ENCODE data around the gene SMIM34. TPM values are rescaled to one million over a fixed set of nuclear protein-coding genes. Genes with fewer than 3 reads are reported as not detected.

SMIM34 gene
- total RNA-seq, 6 donors from 2014 or later, result 0.24 to 5.2 (median 0.61) TPM; not detected in 1

DNA sequence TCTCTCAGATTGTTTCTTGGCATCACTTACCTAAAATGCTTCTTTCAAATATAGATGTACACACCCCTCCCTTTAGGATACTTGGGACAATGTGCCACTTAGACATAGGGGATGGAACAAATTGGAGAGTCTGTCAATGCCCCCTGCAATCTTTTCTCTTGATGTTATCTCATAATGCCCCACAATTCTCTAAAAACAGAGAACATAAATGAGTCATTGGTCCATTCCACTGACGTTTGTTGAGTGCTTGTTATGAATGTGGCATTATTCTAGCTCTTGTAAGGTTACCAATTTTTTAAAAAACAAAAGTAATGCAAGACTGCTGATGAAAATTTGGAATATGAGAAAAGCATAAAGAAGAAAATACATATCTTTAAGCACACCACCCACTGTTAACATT is 54.0 kb downstream of the SMIM34 start:
- ATAC-seq (ENCODE audit: low FRiP score in 2 of 2) (no peak), DNase-seq (no peak)
- TF ChIP-seq EP300 (IDR thresholded peaks at IDR 0.05) (no peak), POLR2A (IDR thresholded peaks at IDR 0.05) (no peak), POLR2AphosphoS5 (IDR thresholded peaks at IDR 0.05) (no peak)
- TF ChIP-seq, protein P1, sequence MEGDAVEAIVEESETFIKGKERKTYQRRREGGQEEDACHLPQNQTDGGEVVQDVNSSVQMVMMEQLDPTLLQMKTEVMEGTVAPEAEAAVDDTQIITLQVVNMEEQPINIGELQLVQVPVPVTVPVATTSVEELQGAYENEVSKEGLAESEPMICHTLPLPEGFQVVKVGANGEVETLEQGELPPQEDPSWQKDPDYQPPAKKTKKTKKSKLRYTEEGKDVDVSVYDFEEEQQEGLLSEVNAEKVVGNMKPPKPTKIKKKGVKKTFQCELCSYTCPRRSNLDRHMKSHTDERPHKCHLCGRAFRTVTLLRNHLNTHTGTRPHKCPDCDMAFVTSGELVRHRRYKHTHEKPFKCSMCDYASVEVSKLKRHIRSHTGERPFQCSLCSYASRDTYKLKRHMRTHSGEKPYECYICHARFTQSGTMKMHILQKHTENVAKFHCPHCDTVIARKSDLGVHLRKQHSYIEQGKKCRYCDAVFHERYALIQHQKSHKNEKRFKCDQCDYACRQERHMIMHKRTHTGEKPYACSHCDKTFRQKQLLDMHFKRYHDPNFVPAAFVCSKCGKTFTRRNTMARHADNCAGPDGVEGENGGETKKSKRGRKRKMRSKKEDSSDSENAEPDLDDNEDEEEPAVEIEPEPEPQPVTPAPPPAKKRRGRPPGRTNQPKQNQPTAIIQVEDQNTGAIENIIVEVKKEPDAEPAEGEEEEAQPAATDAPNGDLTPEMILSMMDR (IDR thresholded peaks at IDR 0.05), result no peak
- Histone ChIP-seq H3K9me3 (no peaks in the 10 kb centered on the region), H3K36me3 (no peaks in the 10 kb centered on the region), H3K4me3 (no peak overlapping the region), H3K27ac (no peak overlapping the region), H3K27me3 (no peaks in the 10 kb centered on the region), H3K4me1 (no peaks in the 10 kb centered on the region)
- WGBS, 2 donors, result 42 to 47% methylated on average over 1 of the region's 1 CpG

Small RNA genes lying within 50 kb of the gene (small RNA-seq; reads per million reads assigned to genes)
- gene RF00614, result 0 reads per million in 4 donors

Other genes starting within 250 kb of the SMIM34 start
- not detected for gene KCNE2, start 59.9 kb downstream of the SMIM34 start, total RNA-seq
- gene SMIM11, start 48.4 kb downstream of the SMIM34 start, total RNA-seq, result 10 to 100 TPM in 2 of 6 donors, 1 to 10 TPM in 4; 3.0 to 21.6 (median 8.0) TPM
- 10 to 100 TPM in 5 of 6 donors, 1 to 10 TPM in 1; 9.6 to 58.7 (median 19.4) TPM for gene KCNE1, start 88.3 kb upstream of the SMIM34 start, total RNA-seq
- gene RCAN1, start 191.2 kb upstream of the SMIM34 start, total RNA-seq, result 10 to 100 TPM; 24.7 to 36.2 (median 29.4) TPM
- gene CLIC6, start 245.0 kb upstream of the SMIM34 start, total RNA-seq, result 10 to 100 TPM in 4 of 6 donors, 1 to 10 TPM in 2; 6.2 to 42.6 (median 13.8) TPM

All from upper lobe of left lung (tissue), 6 donors.